ENCODE data around the gene SUMF2.

GRCh38 chr7:56048245-56048644, 15.8 kb upstream of the SUMF2 start:
- TF ChIP-seq, protein P1, sequence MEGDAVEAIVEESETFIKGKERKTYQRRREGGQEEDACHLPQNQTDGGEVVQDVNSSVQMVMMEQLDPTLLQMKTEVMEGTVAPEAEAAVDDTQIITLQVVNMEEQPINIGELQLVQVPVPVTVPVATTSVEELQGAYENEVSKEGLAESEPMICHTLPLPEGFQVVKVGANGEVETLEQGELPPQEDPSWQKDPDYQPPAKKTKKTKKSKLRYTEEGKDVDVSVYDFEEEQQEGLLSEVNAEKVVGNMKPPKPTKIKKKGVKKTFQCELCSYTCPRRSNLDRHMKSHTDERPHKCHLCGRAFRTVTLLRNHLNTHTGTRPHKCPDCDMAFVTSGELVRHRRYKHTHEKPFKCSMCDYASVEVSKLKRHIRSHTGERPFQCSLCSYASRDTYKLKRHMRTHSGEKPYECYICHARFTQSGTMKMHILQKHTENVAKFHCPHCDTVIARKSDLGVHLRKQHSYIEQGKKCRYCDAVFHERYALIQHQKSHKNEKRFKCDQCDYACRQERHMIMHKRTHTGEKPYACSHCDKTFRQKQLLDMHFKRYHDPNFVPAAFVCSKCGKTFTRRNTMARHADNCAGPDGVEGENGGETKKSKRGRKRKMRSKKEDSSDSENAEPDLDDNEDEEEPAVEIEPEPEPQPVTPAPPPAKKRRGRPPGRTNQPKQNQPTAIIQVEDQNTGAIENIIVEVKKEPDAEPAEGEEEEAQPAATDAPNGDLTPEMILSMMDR (IDR thresholded peaks at IDR 0.05; ENCODE audit: low read depth, low read length), result no peak
- no peak for TF ChIP-seq EZH2phosphoT487 (IDR thresholded peaks at IDR 0.05; ENCODE audit: low read depth)

Measured in OCI-LY3 (cell line).